Progenitor cell of endocrine pancreas (in vitro differentiated cells): ENCODE results near the gene CNKSR3. TPM values are rescaled to one million over a fixed set of nuclear protein-coding genes. Genes with fewer than 3 reads are reported as not detected.

ENCODE experiments used
- DNase-seq: peaks from one replicate; pipeline ENCODE4 v3.0.0; 2021; ENCODE audit warnings: low spot score; ENCODE audit not compliant: unreplicated experiment
- H3K27ac Mint-ChIP-seq: 2 replicates; pipeline ENCODE4 v1.8.0; 2021; ENCODE audit warnings: mild to moderate bottlenecking, moderate library complexity, mixed read lengths
- H3K27me3 Mint-ChIP-seq: 2 replicates; pipeline ENCODE4 v1.8.0; 2021; ENCODE audit warnings: mixed read lengths
- H3K36me3 Mint-ChIP-seq: 2 replicates; pipeline ENCODE4 v1.8.0; 2022; ENCODE audit warnings: mixed read lengths; ENCODE audit not compliant: insufficient read depth
- H3K4me1 Mint-ChIP-seq: 2 replicates; pipeline ENCODE4 v1.8.0; 2021; ENCODE audit warnings: low read depth, mixed read lengths
- H3K4me3 Mint-ChIP-seq: 2 replicates; pipeline ENCODE4 v1.8.0; 2021; ENCODE audit warnings: low read depth, mild to moderate bottlenecking, moderate library complexity, mixed read lengths
- H3K9me3 Mint-ChIP-seq: 2 replicates; pipeline ENCODE4 v1.8.0; 2021; ENCODE audit warnings: low read depth, mixed read lengths
- total RNA-seq: library from RNA; stranded (reverse); gene quantifications from 2 replicates; pipeline ENCODE4 v1.2.1, GENCODE V29; 2021
- TF ChIP-seq, protein P1 (sequence below): fragments of 200-600 bp; sonication (generic); IDR thresholded peaks from one replicate; pipeline ENCODE4 v1.5.0; 2021; ENCODE audit warnings: antibody characterized with exemption, mild to moderate bottlenecking; ENCODE audit not compliant: unreplicated experiment

The CNKSR3 gene
- total RNA-seq, 1 donor from 2014 or later, result 20.3 TPM

DNA sequence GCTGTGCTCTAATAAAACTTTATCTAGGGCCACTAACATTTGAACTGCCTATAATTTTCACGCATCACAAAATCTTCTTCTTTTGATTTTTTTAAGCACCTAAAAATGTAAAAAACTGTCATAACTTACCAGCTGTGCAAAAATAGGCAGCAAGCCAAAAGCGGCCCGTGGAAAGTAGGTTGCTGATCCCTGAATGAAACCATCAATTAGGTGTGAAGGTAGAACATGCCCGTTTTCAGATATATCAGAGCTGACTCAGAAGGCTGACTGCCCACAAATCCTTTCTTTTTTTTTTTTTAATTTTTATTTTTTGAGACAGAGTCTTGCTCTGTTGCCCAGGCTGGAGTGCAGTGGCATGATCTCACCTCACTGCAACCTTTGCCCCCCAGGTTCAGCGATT, 149.0 kb downstream of the CNKSR3 start:
- H3K4me1 Mint-ChIP-seq, result no peaks in the 10 kb centered on the region

DNA sequence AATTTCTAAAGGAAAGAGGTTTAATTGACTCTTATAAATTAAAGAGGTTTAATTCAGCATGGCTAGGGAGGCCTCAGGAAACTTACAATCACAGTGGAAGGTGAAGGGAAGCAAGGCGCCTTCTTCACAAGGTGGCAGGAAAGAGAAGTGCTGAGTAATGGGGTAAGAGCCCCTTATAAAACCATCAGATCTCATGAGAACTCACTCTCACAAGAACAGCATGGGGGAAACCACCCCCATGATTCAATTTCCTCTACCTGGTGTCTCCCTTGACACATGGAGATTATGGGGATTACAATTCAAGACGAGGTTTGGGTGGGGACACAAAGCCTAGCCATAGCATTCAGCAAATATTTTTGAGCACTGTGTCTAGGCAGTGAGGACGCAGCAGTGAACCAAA, 150.0 kb downstream of the CNKSR3 start:
- Mint-ChIP-seq H3K27me3 (no peaks in the 10 kb centered on the region), H3K4me1 (no peaks in the 10 kb centered on the region), H3K36me3 (no peaks in the 10 kb centered on the region), H3K27ac (no peak overlapping the region), H3K9me3 (no peaks in the 10 kb centered on the region), H3K4me3 (no peak overlapping the region)
- DNase-seq, result no peak
- TF ChIP-seq, protein P1, sequence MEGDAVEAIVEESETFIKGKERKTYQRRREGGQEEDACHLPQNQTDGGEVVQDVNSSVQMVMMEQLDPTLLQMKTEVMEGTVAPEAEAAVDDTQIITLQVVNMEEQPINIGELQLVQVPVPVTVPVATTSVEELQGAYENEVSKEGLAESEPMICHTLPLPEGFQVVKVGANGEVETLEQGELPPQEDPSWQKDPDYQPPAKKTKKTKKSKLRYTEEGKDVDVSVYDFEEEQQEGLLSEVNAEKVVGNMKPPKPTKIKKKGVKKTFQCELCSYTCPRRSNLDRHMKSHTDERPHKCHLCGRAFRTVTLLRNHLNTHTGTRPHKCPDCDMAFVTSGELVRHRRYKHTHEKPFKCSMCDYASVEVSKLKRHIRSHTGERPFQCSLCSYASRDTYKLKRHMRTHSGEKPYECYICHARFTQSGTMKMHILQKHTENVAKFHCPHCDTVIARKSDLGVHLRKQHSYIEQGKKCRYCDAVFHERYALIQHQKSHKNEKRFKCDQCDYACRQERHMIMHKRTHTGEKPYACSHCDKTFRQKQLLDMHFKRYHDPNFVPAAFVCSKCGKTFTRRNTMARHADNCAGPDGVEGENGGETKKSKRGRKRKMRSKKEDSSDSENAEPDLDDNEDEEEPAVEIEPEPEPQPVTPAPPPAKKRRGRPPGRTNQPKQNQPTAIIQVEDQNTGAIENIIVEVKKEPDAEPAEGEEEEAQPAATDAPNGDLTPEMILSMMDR, result no peak

More for the DNA sequence above, 149.0 kb downstream of the CNKSR3 start:
- H3K27me3 Mint-ChIP-seq, result no peaks in the 10 kb centered on the region
- no peak for DNase-seq
- H3K27ac Mint-ChIP-seq, result no peak overlapping the region
- TF ChIP-seq, protein P1, result no peak
- H3K4me3 Mint-ChIP-seq, result no peak overlapping the region
- no peaks in the 10 kb centered on the region for H3K36me3 Mint-ChIP-seq
- peaks cover 3% of the 10 kb centered on the region for H3K9me3 Mint-ChIP-seq

DNA sequence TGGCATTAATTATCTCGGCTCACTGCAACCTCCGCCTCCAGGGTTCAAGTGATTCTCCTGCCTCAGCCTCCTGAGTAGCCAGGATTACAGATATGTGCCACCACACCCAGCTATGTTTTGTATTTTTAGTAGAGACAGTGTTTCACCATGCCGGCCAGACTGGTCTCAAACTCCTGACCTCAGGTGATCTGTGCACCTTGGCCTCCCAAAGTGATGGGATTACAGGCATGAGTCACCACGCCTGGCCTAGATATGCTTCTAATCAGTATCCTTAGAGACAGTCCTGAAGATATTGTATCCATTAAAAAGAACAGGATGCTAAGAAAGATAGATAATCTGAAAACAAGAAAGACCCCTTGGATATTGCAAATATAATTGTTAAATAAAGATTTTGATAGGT, 150.8 kb downstream of the CNKSR3 start:
- H3K27ac Mint-ChIP-seq, result no peak overlapping the region

DNA sequence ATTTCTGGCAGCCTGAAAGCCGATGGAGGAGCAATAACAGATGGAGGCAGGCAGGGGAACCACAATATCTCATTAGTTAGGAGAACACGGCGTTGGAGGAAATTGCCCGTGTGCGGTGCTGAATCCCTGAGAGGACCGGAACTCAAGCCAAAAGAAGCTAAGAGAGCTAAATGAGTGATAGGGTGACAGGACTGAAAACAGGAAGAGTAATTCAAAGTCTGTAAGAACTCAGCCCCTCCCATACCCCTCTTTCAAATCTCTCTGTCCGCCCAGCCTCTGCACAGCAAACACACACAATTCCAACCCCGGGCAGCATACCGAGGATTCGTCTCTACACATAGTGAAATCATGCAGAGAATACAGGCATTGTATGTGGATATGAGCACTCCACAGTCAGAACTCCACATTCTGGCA, 151.3 kb downstream of the CNKSR3 start:
- H3K36me3 Mint-ChIP-seq, result no peaks in the 10 kb centered on the region
- TF ChIP-seq, protein P1, result no peak
- no peak for DNase-seq
- H3K27me3 Mint-ChIP-seq, result no peaks in the 10 kb centered on the region
- H3K9me3 Mint-ChIP-seq, result no peaks in the 10 kb centered on the region
- no peak overlapping the region for H3K4me3 Mint-ChIP-seq
- H3K4me1 Mint-ChIP-seq, result no peaks in the 10 kb centered on the region
- no peak overlapping the region for H3K27ac Mint-ChIP-seq

More for the DNA sequence above, 150.8 kb downstream of the CNKSR3 start:
- H3K4me1 Mint-ChIP-seq, result no peaks in the 10 kb centered on the region
- H3K4me3 Mint-ChIP-seq, result no peak overlapping the region
- no peaks in the 10 kb centered on the region for H3K27me3 Mint-ChIP-seq
- TF ChIP-seq, protein P1, result no peak
- H3K36me3 Mint-ChIP-seq, result no peaks in the 10 kb centered on the region
- DNase-seq, result no peak
- no peaks in the 10 kb centered on the region for H3K9me3 Mint-ChIP-seq

DNA sequence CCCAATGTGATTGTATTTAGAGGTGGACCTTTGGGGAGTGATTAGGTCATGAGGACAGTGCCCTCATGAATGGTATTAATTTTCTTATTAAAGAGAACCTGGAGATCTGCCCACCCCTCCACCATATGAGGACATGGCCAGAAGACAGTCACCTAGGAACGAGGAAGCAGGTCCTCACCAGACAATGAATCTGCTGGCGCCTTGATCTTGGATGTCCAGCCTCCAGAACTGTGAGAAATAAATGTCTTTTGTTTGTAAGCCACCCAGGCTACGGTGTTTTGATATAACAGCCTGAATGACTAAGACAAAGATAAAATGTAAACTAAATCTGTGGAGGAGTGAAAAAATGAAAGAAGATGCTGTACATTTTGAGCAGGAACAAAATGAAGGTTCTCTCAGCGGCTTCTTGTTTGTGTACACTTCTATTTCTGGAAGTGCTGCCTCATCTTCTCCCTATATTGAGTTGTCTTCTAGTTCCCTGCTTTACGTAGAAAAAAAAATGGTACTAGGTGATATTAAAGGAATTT, 152.4 kb downstream of the CNKSR3 start:
- TF ChIP-seq, protein P1, result no peak

More for the DNA sequence above, 152.4 kb downstream of the CNKSR3 start:
- Mint-ChIP-seq H3K36me3 (no peaks in the 10 kb centered on the region), H3K4me3 (no peak overlapping the region), H3K27ac (no peak overlapping the region), H3K4me1 (no peaks in the 10 kb centered on the region), H3K27me3 (no peaks in the 10 kb centered on the region), H3K9me3 (no peaks in the 10 kb centered on the region)
- no peak for DNase-seq
